HG03175 (cell line): ENCODE data around the gene UMPS.

Experiments
- ATAC-seq: cut with Tn5 transposase; IDR thresholded peaks from one replicate; pipeline ENCODE4 v1.9.1; 2021; ENCODE audit warnings: mild to moderate bottlenecking, moderate library complexity; ENCODE audit not compliant: unreplicated experiment

The UMPS gene

GRCh38 chr3:124762661-124763011 lies 32.4 kb downstream of the UMPS start:
- no peak for ATAC-seq

GRCh38 chr3:124763206-124763605 lies 33.0 kb downstream of the UMPS start:
- no peak for ATAC-seq

- ATAC-seq: no peak
These were observed 33.5 kb downstream of the UMPS start for GRCh38 chr3:124763644-124764358.

GRCh38 chr3:124764746-124765145 lies 34.5 kb downstream of the UMPS start:
- ATAC-seq: no peak

GRCh38 chr3:124765197-124765840 lies 35.1 kb downstream of the UMPS start:
- ATAC-seq: no peak

- no peak for ATAC-seq
These were observed 36.2 kb downstream of the UMPS start for GRCh38 chr3:124766113-124767095.

GRCh38 chr3:124767264-124767663 lies 37.0 kb downstream of the UMPS start:
- ATAC-seq: no peak

GRCh38 chr3:124767691-124768090 lies 37.4 kb downstream of the UMPS start:
- no peak for ATAC-seq

GRCh38 chr3:124768812-124769211 lies 38.6 kb downstream of the UMPS start:
- no peak for ATAC-seq

GRCh38 chr3:124769462-124769861 lies 39.2 kb downstream of the UMPS start:
- ATAC-seq: no peak

GRCh38 chr3:124770336-124771082 lies 40.3 kb downstream of the UMPS start:
- ATAC-seq: no peak

GRCh38 chr3:124771083-124771445 lies 40.8 kb downstream of the UMPS start:
- no peak for ATAC-seq

- ATAC-seq: no peak
These were observed 42.0 kb downstream of the UMPS start for GRCh38 chr3:124772081-124772831.

- no peak for ATAC-seq
These were observed 43.4 kb downstream of the UMPS start for GRCh38 chr3:124773351-124774326.

GRCh38 chr3:124774327-124774718 lies 44.1 kb downstream of the UMPS start:
- ATAC-seq: no peak

- no peak for ATAC-seq
These were observed 44.7 kb downstream of the UMPS start for GRCh38 chr3:124774841-124775402.

GRCh38 chr3:124775877-124776276 lies 45.6 kb downstream of the UMPS start:
- no peak for ATAC-seq

- ATAC-seq: no peak
These were observed 46.6 kb downstream of the UMPS start for GRCh38 chr3:124776856-124777255.
